GM19467 (cell line): ENCODE data around the gene CLDN8.

Experiments
- ATAC-seq: cut with Tn5 transposase; IDR thresholded peaks from one replicate; pipeline ENCODE4 v1.9.1; 2021; ENCODE audit warnings: mild to moderate bottlenecking, moderate library complexity; ENCODE audit not compliant: unreplicated experiment

CLDN8 gene

DNA sequence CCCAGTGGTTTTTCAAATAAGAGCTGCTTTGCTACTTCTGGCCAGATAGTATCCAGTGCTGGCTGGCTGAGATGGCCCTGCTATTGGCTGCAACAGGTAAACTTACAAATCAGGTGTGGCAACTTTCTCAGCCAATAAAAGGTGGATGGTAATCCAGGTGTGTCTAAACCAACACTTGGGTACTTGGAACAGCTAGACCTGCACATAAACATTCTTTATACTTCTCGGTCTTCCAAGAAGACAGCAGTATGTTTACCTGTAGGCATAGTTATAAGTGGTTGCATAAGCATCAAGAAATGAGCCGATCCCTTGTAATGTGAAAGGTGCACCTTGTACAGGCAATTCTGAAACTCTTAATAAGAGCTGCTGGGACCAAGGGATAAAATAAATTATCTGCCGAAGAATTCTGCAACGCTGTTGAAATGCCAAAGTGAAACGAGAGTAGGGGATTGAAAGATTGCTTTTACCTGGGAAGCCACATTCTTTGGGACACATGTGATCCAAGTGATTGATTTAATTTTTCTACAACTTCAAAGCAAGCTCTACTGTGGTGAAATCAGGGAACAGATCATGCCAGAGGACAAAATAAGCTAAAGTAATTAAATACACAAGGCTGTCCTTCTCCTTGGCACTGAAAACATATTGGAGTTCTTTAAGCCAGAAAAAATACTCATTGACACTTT is at the start of gene CLDN8:
Gene CLDN8 (minus strand): TSS at position 57 of the 683 bp plus-strand sequence. CDS start 172 bp downstream, outside the sequence.
- no peak for ATAC-seq

GRCh38 chr21:30257773-30258172 is 41.9 kb upstream of the CLDN8 start:
- ATAC-seq: no peak

- ATAC-seq: no peak
These were observed 40.2 kb upstream of the CLDN8 start for GRCh38 chr21:30256100-30256499.

DNA sequence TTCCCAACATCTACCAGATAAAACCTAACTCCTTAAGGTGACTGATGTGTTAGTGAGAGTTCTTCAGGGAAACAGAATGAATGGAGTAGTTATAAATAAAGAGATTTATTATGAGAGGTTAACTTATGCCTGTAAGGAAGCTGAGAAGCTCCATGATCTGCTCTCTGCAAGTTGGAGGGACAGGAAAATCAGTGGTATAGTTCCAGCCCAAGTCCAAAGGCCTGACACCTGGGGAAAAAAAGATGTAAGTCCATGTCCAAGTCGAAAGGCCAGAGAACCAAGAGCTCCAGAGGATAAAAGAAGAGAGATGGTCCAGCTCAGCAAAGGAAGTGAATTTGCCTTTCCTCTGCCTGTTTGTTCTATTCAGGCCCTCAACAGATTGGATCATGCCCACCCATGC is 39.8 kb upstream of the CLDN8 start:
- no peak for ATAC-seq

DNA sequence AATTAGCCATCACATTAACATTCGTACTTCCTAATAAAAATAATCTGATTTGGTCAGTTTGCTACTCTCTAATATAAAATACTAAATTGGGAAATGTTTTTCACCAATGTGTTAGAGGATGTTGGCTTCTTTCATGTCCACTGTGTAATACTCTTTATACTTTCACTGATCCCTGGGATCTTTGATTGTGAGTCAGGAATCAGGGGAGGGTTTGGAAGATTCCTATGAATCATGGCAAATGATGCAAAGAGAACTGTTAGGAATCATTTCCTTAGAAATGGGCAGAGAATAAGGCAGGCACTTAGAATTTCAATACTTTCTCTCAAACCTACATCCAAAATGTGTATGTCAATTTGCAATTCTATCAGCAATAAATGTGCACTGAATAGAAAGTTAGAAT is 35.9 kb upstream of the CLDN8 start:
- no peak for ATAC-seq

DNA sequence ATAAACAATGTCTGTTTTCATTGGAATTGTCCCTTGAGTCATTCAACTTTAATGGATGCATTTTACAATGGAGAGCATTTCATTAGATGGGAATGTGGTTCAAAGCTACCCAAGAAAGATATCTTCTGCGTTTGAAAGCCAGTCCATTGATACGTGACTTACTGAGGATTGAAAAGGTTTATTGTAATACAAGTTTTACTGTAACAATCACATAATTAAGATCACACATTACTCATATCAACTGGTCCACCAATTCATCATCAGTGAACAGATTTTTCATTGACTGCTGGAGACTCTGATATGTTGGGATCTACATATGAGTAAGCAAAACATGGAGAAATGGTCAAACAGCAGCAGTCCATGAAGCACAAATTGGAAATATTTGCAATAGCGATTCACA is 34.0 kb upstream of the CLDN8 start:
- ATAC-seq: no peak

DNA sequence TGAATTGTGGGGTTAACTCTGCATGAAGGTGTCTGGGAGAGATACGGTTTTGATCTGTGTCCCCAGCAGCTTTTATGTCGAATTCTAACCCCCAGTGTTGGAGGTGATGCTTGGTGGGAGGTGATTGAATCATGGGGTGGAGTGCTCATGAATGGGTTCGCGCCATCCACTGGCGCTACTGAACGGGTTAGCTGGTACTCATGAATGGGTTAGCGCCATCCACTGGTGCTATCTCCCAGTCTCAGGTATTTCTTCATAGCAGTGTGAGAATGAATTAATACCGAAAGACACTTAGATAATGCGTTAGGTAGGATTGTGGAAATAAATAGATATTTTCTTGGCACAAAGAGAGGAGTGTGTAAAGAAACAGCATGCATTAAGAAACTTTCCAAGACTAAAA is 32.9 kb upstream of the CLDN8 start:
- no peak for ATAC-seq

DNA sequence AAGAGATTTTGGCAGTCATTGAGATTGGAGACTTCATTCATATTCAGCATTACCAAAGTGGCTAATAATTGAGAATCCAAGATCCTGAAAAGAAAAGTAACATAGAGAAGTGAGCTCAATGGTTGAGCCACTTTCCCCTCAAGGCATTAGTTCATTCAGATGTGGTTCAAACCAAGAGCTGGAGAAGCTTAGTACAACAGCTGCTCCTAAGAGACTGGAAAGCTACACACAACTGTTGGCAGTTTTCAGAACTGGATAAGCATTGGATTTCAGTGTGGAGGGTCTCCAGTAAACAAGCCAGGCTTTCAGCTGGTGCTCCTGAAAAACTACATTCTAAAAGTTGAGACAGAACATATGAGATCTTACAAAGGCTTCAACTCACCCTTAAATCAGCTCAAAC is 29.2 kb upstream of the CLDN8 start:
- ATAC-seq: no peak

DNA sequence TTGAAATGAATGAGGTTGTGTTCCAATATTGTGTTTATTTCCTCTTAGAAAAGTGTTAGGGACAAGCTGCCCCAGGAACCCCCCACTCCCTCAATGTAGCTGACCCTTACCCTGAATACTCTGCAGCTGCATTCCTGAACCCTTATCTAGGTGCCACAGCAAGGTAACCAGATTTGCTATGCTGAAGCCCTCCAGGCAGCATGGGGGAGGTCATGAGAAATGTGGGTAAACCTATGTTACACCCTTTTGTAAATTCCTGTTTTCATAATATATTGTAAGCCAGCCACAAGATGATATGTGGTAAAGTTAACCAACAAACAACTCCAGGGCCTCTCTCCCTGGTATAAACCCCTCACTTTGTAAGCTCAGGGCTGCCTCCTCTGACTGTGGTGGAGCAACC is 27.8 kb upstream of the CLDN8 start:
- ATAC-seq: no peak

- ATAC-seq: no peak
These were observed 24.8 kb upstream of the CLDN8 start for GRCh38 chr21:30240661-30241060.

GRCh38 chr21:30238168-30238567 is 22.3 kb upstream of the CLDN8 start:
- no peak for ATAC-seq

DNA sequence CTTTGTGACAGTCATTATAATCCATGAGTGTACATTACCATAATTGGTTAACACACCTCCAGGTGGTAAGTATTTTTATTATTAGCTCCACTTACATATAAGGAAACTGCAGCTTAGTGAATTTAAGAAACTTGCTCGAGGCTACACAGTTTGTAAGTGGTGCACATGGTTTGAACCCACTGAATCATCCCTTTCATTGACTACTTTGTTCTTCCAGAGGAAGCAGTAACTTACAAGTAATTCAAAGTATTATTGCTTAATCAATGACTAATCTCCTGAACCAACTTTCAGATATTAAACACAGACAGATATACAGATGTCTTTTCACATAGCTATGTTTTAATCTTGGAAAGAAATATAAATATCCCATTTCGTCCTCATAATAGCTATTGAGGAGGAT is 18.7 kb upstream of the CLDN8 start:
- ATAC-seq: no peak

- ATAC-seq: no peak
These were observed 18.2 kb upstream of the CLDN8 start for GRCh38 chr21:30234050-30234449.

GRCh38 chr21:30233228-30234020 is 17.5 kb upstream of the CLDN8 start:
- no peak for ATAC-seq

DNA sequence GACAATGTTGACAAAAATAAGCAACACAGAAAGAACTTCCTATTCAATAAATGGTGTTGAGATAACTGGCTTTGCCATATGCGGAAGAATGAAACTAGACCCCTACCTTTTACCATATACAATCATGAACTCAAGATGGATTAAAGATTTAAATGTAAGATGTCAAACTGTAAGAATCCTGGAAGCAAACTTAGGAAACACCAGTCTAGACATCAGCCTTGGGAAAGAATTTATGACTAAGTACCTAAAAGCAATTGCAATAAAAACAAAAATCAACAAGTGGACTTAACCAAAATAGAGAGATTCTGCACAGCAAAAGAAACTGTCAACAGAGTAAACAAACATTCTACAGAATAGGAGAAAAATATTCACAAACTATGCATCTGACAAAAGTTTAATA is 16.1 kb upstream of the CLDN8 start:
- ATAC-seq: no peak

DNA sequence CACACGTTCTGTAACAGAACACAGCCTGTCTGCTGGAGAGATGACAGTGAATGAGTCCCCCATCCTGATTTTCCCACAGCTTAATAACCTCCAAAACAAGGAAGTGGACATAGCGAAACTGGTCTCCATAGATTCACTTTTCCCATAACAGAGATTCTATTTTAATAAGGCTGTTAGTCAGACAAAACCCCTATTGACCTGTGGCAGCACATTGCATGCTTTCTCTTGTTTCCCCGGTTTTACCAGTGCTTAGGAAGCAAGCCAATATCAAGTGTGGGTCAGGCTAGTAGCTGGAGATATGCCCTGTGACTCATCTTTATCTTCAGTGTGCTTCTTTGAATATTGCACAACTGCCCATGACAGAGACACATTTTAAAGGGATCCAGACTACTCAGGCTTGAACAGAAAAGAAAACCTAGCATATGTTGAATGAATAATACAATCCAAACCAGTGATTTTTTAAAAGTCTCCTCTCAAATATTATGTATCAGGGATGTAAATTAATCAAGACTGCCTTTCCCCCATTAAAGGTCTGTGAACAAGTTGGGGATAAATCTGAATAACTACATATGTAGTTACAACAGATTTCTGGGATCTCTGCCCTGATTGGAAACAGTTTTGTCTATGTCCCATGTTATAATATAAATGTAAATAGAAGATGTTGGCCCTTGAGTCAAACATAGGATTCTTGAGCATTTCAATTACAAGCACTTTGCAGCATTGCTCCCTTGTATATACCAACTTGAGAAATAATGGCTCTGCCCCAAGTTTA is 11.9 kb upstream of the CLDN8 start:
- ATAC-seq: no peak

GRCh38 chr21:30227128-30227527 is 11.2 kb upstream of the CLDN8 start:
- ATAC-seq: no peak

GRCh38 chr21:30223596-30223995 is 7.7 kb upstream of the CLDN8 start:
- ATAC-seq: no peak

- ATAC-seq: no peak
These were observed 6.8 kb upstream of the CLDN8 start for GRCh38 chr21:30222724-30223123.

DNA sequence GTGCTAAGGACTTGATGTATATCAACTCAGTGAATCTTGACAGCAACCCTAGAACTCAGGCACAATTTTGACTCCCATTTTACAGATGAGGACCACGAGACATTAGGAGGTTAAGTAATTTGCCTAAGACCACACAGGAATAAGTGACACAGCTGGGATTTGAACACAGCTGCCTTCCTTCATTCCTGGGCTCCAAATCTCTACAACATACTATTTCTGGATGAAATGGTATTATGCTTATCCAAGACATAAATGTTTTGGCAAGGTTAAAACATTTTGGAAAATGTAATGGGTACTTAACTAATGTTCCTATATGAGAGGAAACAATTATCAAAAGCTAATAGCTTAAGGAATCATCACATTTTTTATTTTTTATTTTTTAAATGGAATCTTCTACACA is 4.8 kb downstream of the CLDN8 start:
- ATAC-seq: no peak

- ATAC-seq: no peak
These were observed 6.3 kb downstream of the CLDN8 start for GRCh38 chr21:30209601-30210000.

DNA sequence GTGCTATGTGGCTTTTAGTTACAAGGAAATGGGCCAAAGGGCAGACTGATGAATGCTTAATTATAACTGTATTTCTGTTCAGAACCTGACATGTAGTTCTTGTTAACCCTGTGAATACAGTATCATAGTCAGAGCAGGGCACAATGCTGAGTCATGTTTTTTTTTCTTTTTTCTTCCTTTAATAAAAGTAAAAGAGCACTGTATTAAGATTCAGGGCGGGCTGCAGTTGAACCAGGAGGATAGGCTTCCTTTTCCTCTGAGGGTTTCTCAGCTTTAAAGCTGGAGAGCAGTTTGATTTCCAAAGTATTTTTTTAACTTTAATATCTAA is 8.7 kb downstream of the CLDN8 start:
- ATAC-seq: no peak
